Neural crest cell (in vitro differentiated cells): Measurements from ENCODE around the gene C4BPB. TPM values are rescaled to one million over a fixed set of nuclear protein-coding genes. Genes with fewer than 3 reads are reported as not detected.

ENCODE experiments used
- DNase-seq: peaks from one replicate; pipeline ENCODE4 v3.0.0; 2021; ENCODE audit warnings: low read depth, mixed read lengths, low spot score
- H3K27ac Mint-ChIP-seq: one replicate; pipeline ENCODE4 v1.8.0; 2021; ENCODE audit warnings: mild to moderate bottlenecking, mixed read lengths; ENCODE audit not compliant: unreplicated experiment
- H3K27me3 Mint-ChIP-seq: 2 replicates; pipeline ENCODE4 v1.8.0; 2021; ENCODE audit warnings: low read depth, mild to moderate bottlenecking, mixed read lengths
- H3K36me3 Mint-ChIP-seq: 2 replicates; pipeline ENCODE4 v1.8.0; 2021; ENCODE audit warnings: low read depth, mild to moderate bottlenecking, mixed read lengths
- H3K4me1 Mint-ChIP-seq: 2 replicates; pipeline ENCODE4 v1.8.0; 2021; ENCODE audit warnings: mixed read lengths
- H3K4me3 Mint-ChIP-seq: one replicate; pipeline ENCODE4 v1.8.0; 2021; ENCODE audit warnings: mild to moderate bottlenecking, mixed read lengths
- H3K9me3 Mint-ChIP-seq: 2 replicates; pipeline ENCODE4 v1.8.0; 2021; ENCODE audit warnings: mixed read lengths
- CTCF ChIP-seq: fragments of 200-600 bp; sonication (generic); conservative IDR thresholded peaks from 2 replicates; pipeline ENCODE4 v1.5.0; 2021; ENCODE audit warnings: antibody characterized with exemption, mild to moderate bottlenecking
- total RNA-seq: library from RNA; stranded (reverse); gene quantifications from 2 replicates; pipeline ENCODE4 v1.2.1, GENCODE V29; 2021

The C4BPB gene
- total RNA-seq, 1 donor from 2014 or later, result not detected

GRCh38 chr1:207079706-207080241 is 8.9 kb upstream of the C4BPB start:
- Mint-ChIP-seq H3K36me3 (no peaks in the 10 kb centered on the region), H3K27ac (no peak overlapping the region), H3K4me1 (peaks cover 4% of the 10 kb centered on the region), H3K9me3 (no peaks in the 10 kb centered on the region), H3K27me3 (peaks cover 14% of the 10 kb centered on the region), H3K4me3 (no peak overlapping the region)
- no peak for DNase-seq
- TF ChIP-seq CTCF, result no peak

- H3K27ac Mint-ChIP-seq, result no peak overlapping the region
Measured at GRCh38 chr1:207081088-207081487, 7.6 kb upstream of the C4BPB start.

DNA sequence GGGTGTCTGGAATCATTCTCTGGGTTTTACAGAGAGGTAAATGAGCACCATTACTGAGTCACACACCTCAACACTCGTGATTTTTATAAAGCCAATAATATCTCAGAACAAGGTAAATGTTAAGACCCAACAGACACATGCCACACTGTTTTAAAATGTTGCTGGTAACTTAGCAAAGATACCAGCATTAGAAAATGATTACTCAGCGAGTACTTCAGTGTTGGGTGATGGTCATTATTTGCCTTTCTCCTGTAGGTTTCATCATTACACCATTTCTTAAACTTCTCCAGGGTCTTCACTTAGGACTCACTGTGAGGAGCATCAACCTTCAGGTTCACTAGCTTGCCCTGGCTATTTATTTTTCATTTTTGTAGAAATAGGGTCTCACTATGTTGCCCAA is 6.9 kb upstream of the C4BPB start:
- H3K9me3 Mint-ChIP-seq, result no peaks in the 10 kb centered on the region
- H3K27me3 Mint-ChIP-seq, result peaks cover 16% of the 10 kb centered on the region
- H3K27ac Mint-ChIP-seq, result no peak overlapping the region
- peaks cover 5% of the 10 kb centered on the region for H3K4me1 Mint-ChIP-seq
- DNase-seq, result no peak
- TF ChIP-seq CTCF, result no peak
- no peak overlapping the region for H3K4me3 Mint-ChIP-seq
- H3K36me3 Mint-ChIP-seq, result no peaks in the 10 kb centered on the region

More at GRCh38 chr1:207081088-207081487, 7.6 kb upstream of the C4BPB start:
- H3K9me3 Mint-ChIP-seq, result no peaks in the 10 kb centered on the region
- no peak overlapping the region for H3K4me3 Mint-ChIP-seq
- H3K4me1 Mint-ChIP-seq, result peaks cover 5% of the 10 kb centered on the region
- no peak for DNase-seq
- TF ChIP-seq CTCF, result no peak
- H3K27me3 Mint-ChIP-seq, result peaks cover 16% of the 10 kb centered on the region
- no peaks in the 10 kb centered on the region for H3K36me3 Mint-ChIP-seq

GRCh38 chr1:207084232-207084631 is 4.4 kb upstream of the C4BPB start:
- no peak overlapping the region for H3K4me3 Mint-ChIP-seq

DNA sequence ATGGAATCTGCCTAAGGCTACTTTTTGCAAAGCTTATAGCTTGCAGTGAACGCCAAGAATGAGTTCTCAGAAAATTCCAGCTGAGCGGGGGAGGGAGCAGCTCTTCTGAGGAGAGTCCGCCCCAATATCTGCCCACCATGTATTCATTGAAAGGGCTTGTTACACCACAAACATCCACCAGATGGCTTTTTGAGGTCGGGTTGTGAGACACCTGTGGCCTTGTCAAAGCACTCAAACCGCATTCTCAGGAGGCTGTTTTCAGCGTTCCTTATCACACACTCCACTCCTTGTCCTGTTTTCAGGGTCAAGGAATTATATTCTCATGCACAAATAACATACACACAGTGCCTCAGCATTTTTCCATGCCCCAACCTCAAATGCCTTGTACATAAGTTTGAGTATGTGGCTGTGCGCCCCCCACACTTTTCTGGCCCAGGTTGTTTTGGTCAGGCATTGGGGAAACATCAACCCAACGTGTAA is 3.9 kb upstream of the C4BPB start:
- DNase-seq, result peak; percentile 41
- peaks cover 5% of the 10 kb centered on the region for H3K4me1 Mint-ChIP-seq
- H3K27me3 Mint-ChIP-seq, result peaks cover 16% of the 10 kb centered on the region
- peak; percentile 74 for TF ChIP-seq CTCF
- H3K9me3 Mint-ChIP-seq, result no peaks in the 10 kb centered on the region
- no peak overlapping the region for H3K27ac Mint-ChIP-seq
- H3K4me3 Mint-ChIP-seq, result no peak overlapping the region
- no peaks in the 10 kb centered on the region for H3K36me3 Mint-ChIP-seq

More at GRCh38 chr1:207084232-207084631, 4.4 kb upstream of the C4BPB start:
- no peaks in the 10 kb centered on the region for H3K9me3 Mint-ChIP-seq
- no peak for DNase-seq
- peaks cover 16% of the 10 kb centered on the region for H3K27me3 Mint-ChIP-seq
- no peak overlapping the region for H3K27ac Mint-ChIP-seq
- no peaks in the 10 kb centered on the region for H3K36me3 Mint-ChIP-seq
- TF ChIP-seq CTCF, result no peak
- H3K4me1 Mint-ChIP-seq, result peaks cover 5% of the 10 kb centered on the region
